ENCODE measurements around the gene CASQ1. TPM values are rescaled to one million over a fixed set of nuclear protein-coding genes. Genes with fewer than 3 reads are reported as not detected.

CASQ1 gene
- total RNA-seq, 1 experiment from 2014 or later, result not detected

DNA sequence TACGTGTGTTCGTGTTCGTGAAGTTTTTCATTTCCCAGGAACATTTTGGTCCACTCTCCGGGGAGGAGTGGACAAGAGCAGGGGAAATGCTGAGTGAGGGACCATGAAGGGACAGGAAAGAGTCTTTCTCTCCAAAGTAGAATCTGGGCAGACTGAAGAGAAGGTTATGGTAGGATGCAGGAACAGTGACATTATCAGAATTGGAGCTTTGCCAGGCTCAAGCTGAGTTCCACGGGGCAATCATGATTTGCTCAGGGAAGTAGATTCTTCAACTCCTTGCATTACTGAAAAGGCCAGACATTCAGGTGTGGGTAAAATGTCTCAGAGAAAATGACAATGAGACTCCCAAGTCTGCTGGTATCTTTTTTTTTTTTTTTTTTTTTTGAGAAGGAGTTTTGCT, 22.4 kb upstream of the CASQ1 start:
- no peak for DNase-seq (ENCODE audit: extremely low read depth, low read depth)

DNA sequence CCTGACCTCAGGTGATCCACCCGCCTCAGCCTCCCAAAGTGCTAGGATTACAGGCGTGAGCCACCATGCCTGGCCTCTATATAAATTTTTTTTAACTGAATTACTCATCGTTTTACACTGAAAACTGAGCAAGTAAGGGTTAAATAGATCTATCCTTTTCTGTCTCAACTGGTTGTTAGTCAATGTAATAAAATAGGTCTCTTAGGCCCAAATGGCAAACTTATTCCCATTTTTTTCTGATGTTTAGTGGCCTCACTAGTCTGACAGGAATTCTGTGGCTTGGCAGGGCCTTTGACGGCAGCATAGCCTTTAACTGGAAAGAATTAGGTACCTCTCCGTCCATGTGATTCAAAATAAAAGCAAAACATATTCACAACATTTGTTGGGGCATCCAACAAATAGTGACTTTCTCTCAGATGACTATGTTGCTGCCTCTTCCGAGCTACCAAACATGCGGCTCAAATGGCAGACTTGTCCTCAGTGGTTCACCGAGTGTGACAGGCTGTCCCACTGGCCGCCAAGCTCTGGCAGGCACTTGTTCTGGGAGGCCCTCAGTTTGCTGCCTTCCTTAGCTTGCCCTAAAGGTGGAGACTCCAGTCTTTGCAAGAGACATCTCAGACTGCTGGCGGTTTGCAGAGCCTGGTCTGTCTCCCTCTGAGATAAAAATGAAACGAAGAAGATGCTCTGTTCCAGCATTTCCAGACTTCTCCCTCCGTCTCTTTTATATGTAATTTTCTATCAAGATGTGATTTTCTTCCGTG, 21.6 kb upstream of the CASQ1 start:
- DNase-seq (ENCODE audit: extremely low read depth, low read depth), result no peak

GRCh38 chr1:160169553-160170399, 20.6 kb upstream of the CASQ1 start:
- DNase-seq (ENCODE audit: extremely low read depth, low read depth), result no peak

DNA sequence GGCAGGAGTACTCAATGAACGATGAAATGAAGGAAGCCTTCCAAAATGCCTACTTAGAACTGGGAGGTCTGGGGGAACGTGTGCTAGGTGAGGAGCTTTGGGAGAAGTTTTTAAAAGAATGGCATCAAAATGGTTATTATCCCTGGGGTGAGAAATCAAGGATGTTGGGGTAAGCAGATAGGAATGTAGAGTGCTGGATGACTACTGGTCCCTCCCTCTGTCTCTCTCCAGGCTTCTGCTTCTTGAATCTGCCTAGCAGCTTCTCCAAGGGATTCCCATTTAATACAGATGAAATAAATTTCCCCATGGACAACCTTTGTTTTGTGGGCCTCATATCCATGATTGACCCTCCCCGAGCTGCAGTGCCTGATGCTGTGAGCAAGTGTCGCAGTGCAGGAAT, 19.0 kb upstream of the CASQ1 start:
- DNase-seq (ENCODE audit: extremely low read depth, low read depth), result no peak

DNA sequence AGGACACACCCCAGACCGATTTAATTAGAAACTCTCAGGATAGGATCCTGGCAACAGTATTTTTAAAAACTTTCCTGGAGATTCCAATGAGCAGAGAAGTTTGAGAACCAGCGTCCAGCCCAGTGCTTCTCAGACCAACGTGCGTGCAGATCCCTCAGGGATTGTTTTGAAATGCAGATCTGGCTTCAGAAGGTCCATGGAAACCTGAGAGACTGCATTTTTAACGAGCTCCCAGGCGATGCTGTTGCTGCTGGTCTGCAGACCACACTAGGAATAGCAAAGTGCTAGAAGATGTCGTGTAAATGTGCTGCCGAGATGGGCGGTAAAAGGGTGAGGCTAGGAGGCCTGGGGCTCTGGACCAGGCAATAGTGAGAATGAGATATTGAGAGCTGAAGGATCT, 18.4 kb upstream of the CASQ1 start:
- no peak for DNase-seq (ENCODE audit: extremely low read depth, low read depth)

DNA sequence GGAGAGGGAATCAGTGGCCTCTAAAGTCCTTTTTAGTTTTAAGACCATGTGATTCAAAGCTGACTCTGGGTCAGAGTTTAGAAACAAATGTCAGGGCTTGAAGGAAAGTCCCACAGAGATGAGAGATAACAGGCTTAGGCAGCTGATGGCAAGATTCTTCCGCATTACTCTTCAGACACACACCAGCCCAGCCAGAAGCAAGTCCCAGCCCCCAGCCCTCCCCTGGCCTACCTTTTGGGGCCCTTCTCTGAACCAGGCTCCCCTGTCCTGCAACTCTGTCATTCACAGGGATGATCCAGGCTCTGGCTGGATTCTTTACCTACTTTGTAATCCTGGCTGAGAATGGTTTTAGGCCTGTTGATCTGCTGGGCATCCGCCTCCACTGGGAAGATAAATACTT, 13.1 kb upstream of the CASQ1 start:
- no peak for DNase-seq (ENCODE audit: extremely low read depth, low read depth)

DNA sequence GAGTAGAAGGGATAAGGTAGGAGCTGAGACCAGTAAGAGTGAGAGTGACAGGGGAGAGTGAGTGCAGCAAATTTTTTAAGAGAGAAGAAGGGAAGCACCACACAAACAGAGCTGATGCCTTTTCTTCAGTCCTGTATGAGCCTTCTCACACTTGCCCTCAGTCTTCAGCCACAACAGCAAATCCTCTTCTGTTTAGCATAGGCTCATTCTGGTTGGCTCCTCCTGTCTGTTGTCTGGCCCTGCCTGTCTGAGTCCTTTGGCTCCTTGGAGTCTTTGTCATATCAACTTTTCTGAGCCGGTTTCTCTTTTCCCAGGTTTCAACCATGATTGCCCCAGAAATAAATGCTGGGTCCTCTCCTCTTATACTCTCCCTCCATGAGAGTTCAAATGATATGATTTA, 12.7 kb upstream of the CASQ1 start:
- no peak for DNase-seq (ENCODE audit: extremely low read depth, low read depth)

- DNase-seq (ENCODE audit: extremely low read depth, low read depth), result no peak
These were observed 11.6 kb upstream of the CASQ1 start for GRCh38 chr1:160178731-160179130.

DNA sequence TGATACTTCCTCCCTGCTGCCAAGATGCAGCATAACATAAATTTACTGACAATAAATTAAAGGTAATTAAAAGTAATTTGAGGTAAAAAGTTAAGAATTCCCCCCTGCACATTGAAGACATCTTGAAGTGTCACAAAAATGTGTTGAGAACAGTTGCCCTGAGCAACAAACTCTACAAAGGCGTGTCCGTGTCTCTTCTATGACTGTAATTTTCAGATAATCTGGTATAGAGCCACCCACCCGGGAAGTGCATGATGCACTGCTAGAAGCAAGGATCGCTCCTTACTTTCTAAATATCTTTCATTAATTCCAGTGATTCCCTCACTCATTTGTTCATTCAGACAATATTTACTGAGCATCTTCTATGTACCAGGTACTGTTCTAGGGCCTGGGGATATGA, 11.0 kb upstream of the CASQ1 start:
- no peak for DNase-seq (ENCODE audit: extremely low read depth, low read depth)

DNA sequence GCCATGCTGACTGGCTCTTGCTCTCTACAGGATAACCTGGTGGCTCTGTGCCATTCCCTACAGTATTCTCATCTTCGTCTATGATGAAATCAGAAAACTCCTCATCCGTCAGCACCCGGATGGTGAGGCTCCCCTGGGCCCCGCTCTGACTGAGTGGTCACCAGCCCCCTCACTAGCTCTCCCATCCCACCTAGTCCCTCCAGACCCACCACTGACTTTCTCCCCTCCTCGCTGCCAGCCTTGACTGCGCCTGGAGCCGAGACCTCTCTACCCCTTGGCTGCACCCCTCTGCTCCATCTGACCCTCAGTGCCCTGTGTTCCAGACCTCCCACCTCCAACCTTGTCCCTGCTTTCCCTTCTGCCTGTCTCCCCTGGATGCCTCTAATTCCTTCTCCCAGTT, 4.1 kb upstream of the CASQ1 start:
- no peak for DNase-seq (ENCODE audit: extremely low read depth, low read depth)

- DNase-seq (ENCODE audit: extremely low read depth, low read depth), result no peak
These were observed 3.6 kb upstream of the CASQ1 start for GRCh38 chr1:160186729-160187128.

DNA sequence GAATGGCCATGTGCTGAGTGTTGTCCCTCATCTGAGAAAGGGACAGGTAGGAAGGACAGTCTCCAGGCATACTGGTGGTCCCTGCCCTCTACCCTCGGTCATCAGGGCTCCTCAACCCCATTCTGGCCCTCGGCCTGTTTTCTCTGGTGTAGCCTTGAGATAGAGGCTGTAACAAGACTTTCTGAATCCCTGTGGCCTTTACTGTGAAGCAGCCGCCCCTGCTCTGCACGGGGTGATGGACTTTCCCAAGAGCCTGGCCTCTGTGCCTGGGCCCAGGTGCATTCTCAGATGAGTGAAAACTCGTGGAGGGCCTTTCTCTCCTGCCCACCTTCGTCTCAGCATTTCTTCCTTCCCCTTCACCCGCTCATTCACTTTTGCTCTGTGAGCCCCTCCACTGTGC, 3.0 kb upstream of the CASQ1 start:
- no peak for DNase-seq (ENCODE audit: extremely low read depth, low read depth)

DNA sequence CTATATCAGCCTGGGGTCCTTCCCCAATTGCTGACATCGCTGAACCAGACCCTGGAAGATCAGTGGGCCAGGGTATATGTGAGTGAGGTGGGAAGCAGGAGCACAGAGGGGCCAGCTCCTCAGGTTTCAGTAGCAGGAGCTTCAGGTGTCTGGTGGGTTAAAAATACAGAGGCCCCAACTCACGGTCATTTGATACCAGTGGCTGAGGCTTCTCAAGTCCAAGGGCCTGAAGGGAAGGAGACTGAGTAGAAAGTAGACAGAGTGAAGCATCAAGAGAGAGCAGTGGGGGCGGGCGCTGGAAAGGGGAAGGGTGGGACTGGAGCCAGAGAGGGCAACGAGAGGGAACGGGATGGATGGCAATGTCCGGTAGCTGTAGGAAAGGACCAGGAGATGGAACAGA, 2.0 kb upstream of the CASQ1 start:
- no peak for DNase-seq (ENCODE audit: extremely low read depth, low read depth)

- DNase-seq (ENCODE audit: extremely low read depth, low read depth), result no peak
These were observed 1.4 kb downstream of the CASQ1 start for GRCh38 chr1:160191756-160192155.

DNA sequence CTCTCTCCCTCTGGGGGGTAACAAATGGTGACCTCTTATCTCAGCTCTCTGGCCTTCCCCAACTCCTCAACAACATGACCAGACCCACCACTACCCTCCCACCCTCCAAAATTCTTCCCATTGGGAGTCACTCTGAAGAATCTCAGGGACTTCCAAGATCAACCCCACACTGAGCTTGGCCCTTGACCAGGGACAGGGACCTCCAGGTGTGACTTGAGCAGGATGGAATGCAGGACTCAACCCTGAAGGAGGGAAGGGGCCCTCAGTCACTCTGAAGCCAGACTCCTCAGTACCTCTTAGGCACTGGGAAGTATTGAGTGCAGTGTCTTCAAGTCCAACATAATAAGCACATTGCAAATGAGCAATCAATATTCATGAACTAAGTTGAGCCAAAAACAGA, 1.9 kb downstream of the CASQ1 start:
- no peak for DNase-seq (ENCODE audit: extremely low read depth, low read depth)

GRCh38 chr1:160193091-160193819, 2.9 kb downstream of the CASQ1 start:
- peak; percentile 89 for DNase-seq (ENCODE audit: extremely low read depth, low read depth)

GRCh38 chr1:160193832-160194736, 3.7 kb downstream of the CASQ1 start:
- DNase-seq (ENCODE audit: extremely low read depth, low read depth), result no peak

DNA sequence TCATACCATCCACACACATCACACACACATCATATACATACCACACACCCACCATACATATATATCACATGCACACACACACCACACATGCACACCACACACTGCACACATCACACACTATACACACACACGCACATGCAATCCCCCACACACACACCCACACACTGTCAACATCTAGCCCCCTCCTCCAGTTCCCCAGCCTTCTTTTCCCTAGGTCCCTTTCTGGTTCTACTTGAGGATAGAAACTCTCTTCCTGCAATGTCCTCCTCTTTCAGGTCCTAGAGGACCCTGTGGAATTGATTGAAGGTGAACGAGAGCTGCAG, 4.3 kb downstream of the CASQ1 start:
- DNase-seq (ENCODE audit: extremely low read depth, low read depth), result no peak

- no peak for DNase-seq (ENCODE audit: extremely low read depth, low read depth)
These were observed 5.8 kb downstream of the CASQ1 start for GRCh38 chr1:160196143-160196542.

- no peak for DNase-seq (ENCODE audit: extremely low read depth, low read depth)
These were observed 6.9 kb downstream of the CASQ1 start for GRCh38 chr1:160197231-160197630.

DNA sequence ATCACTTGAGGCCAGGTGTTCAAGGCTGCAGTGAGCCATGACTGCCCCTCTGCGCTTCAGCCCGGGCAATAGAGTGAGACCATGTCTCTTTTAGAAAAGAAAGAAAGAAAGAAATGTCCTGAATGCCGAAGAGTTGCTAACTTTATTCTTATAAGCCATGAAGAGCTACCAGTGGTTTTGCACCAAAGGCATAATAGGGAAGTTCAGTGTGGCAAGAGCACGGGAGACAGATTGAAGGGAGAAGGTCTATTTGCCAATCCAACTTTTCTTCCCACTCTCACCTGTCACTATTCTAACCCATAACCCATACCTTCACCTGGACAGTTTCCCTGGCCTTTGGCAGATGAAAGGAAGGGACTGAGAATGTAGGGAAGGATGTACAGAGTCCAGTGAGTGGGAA, 10.4 kb downstream of the CASQ1 start:
- no peak for DNase-seq (ENCODE audit: extremely low read depth, low read depth)

All from NCI-H460 (cell line).